Heart right ventricle (tissue), 16 donors: ENCODE results near the gene TSPAN9. TPM values are rescaled to one million over a fixed set of nuclear protein-coding genes. Genes with fewer than 3 reads are reported as not detected.

ENCODE experiments used
- ATAC-seq, 8 donors: fragments of 200-7000 bp; cut with Tn5 transposase; one replicate each; pipeline ENCODE4 v1.9.1; 2020; ENCODE audit warnings: mild to moderate bottlenecking in 8 of 8, moderate library complexity in 8 of 8, moderate number of reproducible peaks in 1 of 8
- DNase-seq, 2 donors: peaks; one replicate each; pipeline ENCODE4 v3.0.0-alpha.2; 2020
- H3K27ac ChIP-seq, 10 donors: fragments of 200-600 bp; sonication (generic) in 2 of 10; one replicate each; pipeline versions ENCODE4 v1.5.0 to v1.8.0; 2020 to 2022; ENCODE audit warnings: mild to moderate bottlenecking in 3 of 10
- H3K27me3 ChIP-seq, 7 donors: fragments of 200-600 bp; one replicate each; pipeline ENCODE4 v1.8.0; 2021 to 2022; ENCODE audit warnings: mild to moderate bottlenecking in 2 of 7
- H3K36me3 ChIP-seq, 9 donors: fragments of 200-600 bp; sonication (generic) in 1 of 9; one replicate each; pipeline versions ENCODE4 v1.5.0 to v1.8.0; 2020 to 2022; ENCODE audit warnings: mild to moderate bottlenecking in 2 of 9
- H3K4me1 ChIP-seq, 9 donors: fragments of 200-600 bp; sonication (generic) in 1 of 9; one replicate each; pipeline versions ENCODE4 v1.5.0 to v1.8.0; 2020 to 2022; ENCODE audit warnings: mild to moderate bottlenecking in 4 of 9
- H3K4me3 ChIP-seq, 10 donors: fragments of 200-600 bp; sonication (generic) in 2 of 10; one replicate each; pipeline versions ENCODE4 v1.5.0 to v1.8.0; 2020 to 2022; ENCODE audit warnings: mild to moderate bottlenecking in 7 of 10, moderate library complexity in 2 of 10
- H3K9me3 ChIP-seq, 11 donors: fragments of 200-600 bp in 10 of 11; sonication (generic) in 2 of 11; one replicate each; pipeline versions ENCODE4 v1.5.0 to v1.8.0; 2013 to 2022; ENCODE audit warnings: mild to moderate bottlenecking in 2 of 11, control low read depth in 1 of 11, moderate library complexity in 1 of 11
- WGBS, 2 donors: extraction: QIAGEN DNeasy Blood & Tissue Kit; methylation state at CpG; one replicate each; pipeline ENCODE4 v1.1.7; 2013; ENCODE audit warnings: inconsistent platforms in 1 of 2; 5-methylcytosine and 5-hydroxymethylcytosine counted together
- intact Hi-C, 10 donors: fragments of 100-400 bp; cut with DNase I; formaldehyde crosslinking; loops; one replicate each; pipeline versions ENCODE4 v1.11.1 to v1.14.2; 2022
- polyA plus RNA-seq, 2 donors: library from polyadenylated mRNA; stranded (reverse); fragments of 200-250 nt; gene quantifications; one replicate each; pipeline ENCODE4 v1.2.3, GENCODE V29; 2013
- total RNA-seq, 10 donors: library from RNA; stranded (reverse); fragmentation: NEBNext Ultra II Directional in 3 of 10; extraction: Animal tissue kit (Norgen Biotek cat#: 25700) in 3 of 10; gene quantifications; one replicate each; pipeline versions ENCODE4 v1.2.1 to v1.2.4, GENCODE V29; 2021 to 2023
- TF ChIP-seq, protein P1 (sequence below), 9 donors: fragments of 200-600 bp; sonication (generic) in 2 of 9; IDR thresholded peaks; one replicate each; pipeline versions ENCODE4 v1.5.0 to v1.8.0; 2021 to 2022; ENCODE audit warnings: antibody characterized with exemption in 9 of 9, mild to moderate bottlenecking in 5 of 9, moderate library complexity in 1 of 9
- donor health status: Arrhythmogenic right ventricular cardiomyopathy.
- donor health status: ischemic (EF 13 %, LVEDD 7.1; RV severe dilation, severe dysfunction).
- donor health status: healthy with polysubstance abuse.
- donor health status: DM: no; HTN: yes; CAD: no.
- donor health status: DM: no; HTN: no; CAD: no.
- donor health status: ischemic (EF 25% LVEDD 6.9; RV normal size, moderate dysfunction).
- donor health status: ischemic (EF 25% LVEDD 5.7; RV mildly dilated, moderate dysfunction).
- donor health status: healthy.
- donor health status: DM: yes; HTN: yes; CAD: no.
- donor health status: Ischemic cardiomyopathy.
- donor health status: ischemic (EF 35%, LVEDD 5.7; RV mildly dilated, moderate dysfunction).
- donor health status: nonischemic (EF 11% LVEDD 7.7; RV severe dilation, severe dysfunction).
- donor health status: DM: yes; HTN: yes; CAD: no.
- donor health status: PGD.
- donor health status: ischemic (EF 29% LVEDD 5.4; RV normal size, mild dysfunction).
- donor health status: nonischemic (EF 23%, LVEDD 6.1; RV moderate dilation, normal function).

Gene TSPAN9
- total and polyA plus RNA-seq, 12 donors, result 63.0 to 401 (median 251) TPM

GRCh38 chr12:3172124-3173007 lies 95.2 kb downstream of the TSPAN9 start:
- peak in 3 of 8 donors; percentile 22 to 31 (median 25) for ATAC-seq
- TF ChIP-seq, protein P1, sequence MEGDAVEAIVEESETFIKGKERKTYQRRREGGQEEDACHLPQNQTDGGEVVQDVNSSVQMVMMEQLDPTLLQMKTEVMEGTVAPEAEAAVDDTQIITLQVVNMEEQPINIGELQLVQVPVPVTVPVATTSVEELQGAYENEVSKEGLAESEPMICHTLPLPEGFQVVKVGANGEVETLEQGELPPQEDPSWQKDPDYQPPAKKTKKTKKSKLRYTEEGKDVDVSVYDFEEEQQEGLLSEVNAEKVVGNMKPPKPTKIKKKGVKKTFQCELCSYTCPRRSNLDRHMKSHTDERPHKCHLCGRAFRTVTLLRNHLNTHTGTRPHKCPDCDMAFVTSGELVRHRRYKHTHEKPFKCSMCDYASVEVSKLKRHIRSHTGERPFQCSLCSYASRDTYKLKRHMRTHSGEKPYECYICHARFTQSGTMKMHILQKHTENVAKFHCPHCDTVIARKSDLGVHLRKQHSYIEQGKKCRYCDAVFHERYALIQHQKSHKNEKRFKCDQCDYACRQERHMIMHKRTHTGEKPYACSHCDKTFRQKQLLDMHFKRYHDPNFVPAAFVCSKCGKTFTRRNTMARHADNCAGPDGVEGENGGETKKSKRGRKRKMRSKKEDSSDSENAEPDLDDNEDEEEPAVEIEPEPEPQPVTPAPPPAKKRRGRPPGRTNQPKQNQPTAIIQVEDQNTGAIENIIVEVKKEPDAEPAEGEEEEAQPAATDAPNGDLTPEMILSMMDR (IDR thresholded peaks at IDR 0.05), result no peak
- Histone ChIP-seq H3K9me3 (no peaks in the 10 kb centered on the region), H3K4me3 (no peak overlapping the region), H3K36me3 (peaks cover 0 to 7% (median 0%) of the 10 kb centered on the region in 9 donors), H3K27me3 (no peaks in the 10 kb centered on the region), H3K4me1 (peaks cover 8 to 53% (median 26%) of the 10 kb centered on the region in 9 donors), H3K27ac (no peak overlapping the region)
- no peak for DNase-seq
- intact Hi-C loops, result loop anchor here in 1 of 10 donors (10.0 kb wide), 1 partner anchor 1972 kb away; no protein-coding TSS in a partner anchor
- WGBS, 2 donors, result 59 to 70% methylated on average over 42 of the region's 42 CpGs

DNA sequence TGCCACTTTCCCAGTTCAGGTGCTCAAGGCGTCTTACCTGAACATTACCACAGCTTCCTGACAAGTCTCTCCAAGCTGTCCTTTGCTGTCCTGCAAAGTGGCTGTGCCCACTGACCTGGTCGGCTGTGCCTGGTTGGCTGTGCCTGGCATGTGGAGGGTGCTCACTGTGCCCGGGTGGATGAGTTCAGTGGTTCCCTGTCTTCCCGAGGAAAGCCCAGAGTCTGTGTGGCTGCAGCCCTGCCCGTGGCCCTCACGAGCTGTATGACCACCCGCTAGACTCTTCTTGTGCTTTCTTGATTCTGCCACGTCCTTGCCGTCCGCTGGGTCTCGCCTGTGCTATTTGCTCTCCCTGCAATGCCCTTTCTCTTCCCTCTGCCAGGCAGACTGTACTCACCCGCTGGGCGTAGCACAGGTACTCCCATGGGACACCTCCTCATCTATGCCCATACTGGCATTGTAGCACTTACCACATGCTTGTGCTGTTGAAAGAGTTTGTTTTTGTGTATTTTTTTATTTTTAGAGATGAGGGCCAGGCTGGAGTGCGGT lies 95.9 kb downstream of the TSPAN9 start:
- no peaks in the 10 kb centered on the region for H3K9me3 ChIP-seq
- TF ChIP-seq, protein P1 (IDR thresholded peaks at IDR 0.05), result no peak
- peak in 1 of 8 donors; percentile 4 for ATAC-seq
- 92 to 93% methylated on average over 14 of the region's 14 CpGs for WGBS, 2 donors
- no peaks in the 10 kb centered on the region for H3K27me3 ChIP-seq
- H3K4me3 ChIP-seq, result no peak overlapping the region
- H3K27ac ChIP-seq, result no peak overlapping the region
- intact Hi-C loops, result loop anchor here in 1 of 10 donors (10.0 kb wide), 1 partner anchor 1972 kb away; no protein-coding TSS in a partner anchor
- peaks cover 6 to 47% (median 26%) of the 10 kb centered on the region in 9 donors for H3K4me1 ChIP-seq
- DNase-seq, result no peak
- H3K36me3 ChIP-seq, result peaks cover 0 to 7% (median 0%) of the 10 kb centered on the region in 9 donors

DNA sequence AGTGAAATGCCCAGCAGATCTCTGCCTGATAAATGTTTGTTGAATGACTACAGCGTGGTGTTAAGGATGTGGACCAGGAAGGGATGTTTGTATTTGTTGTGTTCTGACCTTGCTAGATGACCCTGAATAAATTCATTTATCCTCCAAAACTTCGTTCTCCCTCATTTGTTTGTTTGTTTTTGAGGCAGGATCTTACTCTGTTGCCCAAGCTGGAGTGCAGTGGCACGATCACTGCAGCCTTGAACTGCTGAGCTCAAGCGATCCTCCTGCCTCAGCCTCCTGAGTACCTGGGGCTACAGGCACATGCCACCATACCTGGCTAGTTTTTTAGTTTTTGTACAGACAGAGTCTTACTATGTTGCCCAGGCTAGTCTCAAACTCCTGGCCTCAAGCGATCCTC lies 96.7 kb downstream of the TSPAN9 start:
- no peak overlapping the region for H3K27ac ChIP-seq
- H3K9me3 ChIP-seq, result no peaks in the 10 kb centered on the region
- H3K4me3 ChIP-seq, result no peak overlapping the region
- DNase-seq (no peak), ATAC-seq (no peak)
- intact Hi-C loops, result loop anchor here in 1 of 10 donors (10.0 kb wide), 1 partner anchor 1971 kb away; no protein-coding TSS in a partner anchor
- 90 to 96% methylated on average over 5 of the region's 5 CpGs for WGBS, 2 donors
- H3K27me3 ChIP-seq, result no peaks in the 10 kb centered on the region
- TF ChIP-seq, protein P1 (IDR thresholded peaks at IDR 0.05), result no peak
- peaks cover 0 to 4% (median 0%) of the 10 kb centered on the region in 9 donors for H3K36me3 ChIP-seq
- peaks cover 6 to 46% (median 32%) of the 10 kb centered on the region in 9 donors for H3K4me1 ChIP-seq

- peaks cover 12 to 56% (median 38%) of the 10 kb centered on the region in 9 donors for H3K4me1 ChIP-seq
- peak overlapping the region in 2 of 10 donors; percentile 26 to 52 for H3K27ac ChIP-seq
- no peak overlapping the region for H3K4me3 ChIP-seq
- H3K9me3 ChIP-seq, result no peaks in the 10 kb centered on the region
- no peaks in the 10 kb centered on the region for H3K36me3 ChIP-seq
- ATAC-seq (peak in 3 of 8 donors; percentile 30 to 57 (median 43)), DNase-seq (no peak)
- intact Hi-C loops, result loop anchor here in 1 of 10 donors (10.0 kb wide), 1 partner anchor 1970 kb away; no protein-coding TSS in a partner anchor
- TF ChIP-seq, protein P1 (IDR thresholded peaks at IDR 0.05), result no peak
- H3K27me3 ChIP-seq, result no peaks in the 10 kb centered on the region
- WGBS, 2 donors, result 63 to 66% methylated on average over 10 of the region's 10 CpGs
Observed at GRCh38 chr12:3175238-3175637, 98.1 kb downstream of the TSPAN9 start.
